ENCODE results near the gene MB. TPM values are rescaled to one million over a fixed set of nuclear protein-coding genes. Genes with fewer than 3 reads are reported as not detected.

MB gene
- total and polyA plus RNA-seq, 9 of the 15 experiments (the other 6 are each of a cell fraction or from before 2014, with no cell fraction given) = not detected

- TF ChIP-seq SIN3A (IDR thresholded peaks at IDR 0.05; ENCODE audit: borderline replicate concordance in 2 of 2, control insufficient read depth in 1 of 2, low read depth in 2 of 2, low read length in 2 of 2) = no peak
- TF ChIP-seq, protein P1, sequence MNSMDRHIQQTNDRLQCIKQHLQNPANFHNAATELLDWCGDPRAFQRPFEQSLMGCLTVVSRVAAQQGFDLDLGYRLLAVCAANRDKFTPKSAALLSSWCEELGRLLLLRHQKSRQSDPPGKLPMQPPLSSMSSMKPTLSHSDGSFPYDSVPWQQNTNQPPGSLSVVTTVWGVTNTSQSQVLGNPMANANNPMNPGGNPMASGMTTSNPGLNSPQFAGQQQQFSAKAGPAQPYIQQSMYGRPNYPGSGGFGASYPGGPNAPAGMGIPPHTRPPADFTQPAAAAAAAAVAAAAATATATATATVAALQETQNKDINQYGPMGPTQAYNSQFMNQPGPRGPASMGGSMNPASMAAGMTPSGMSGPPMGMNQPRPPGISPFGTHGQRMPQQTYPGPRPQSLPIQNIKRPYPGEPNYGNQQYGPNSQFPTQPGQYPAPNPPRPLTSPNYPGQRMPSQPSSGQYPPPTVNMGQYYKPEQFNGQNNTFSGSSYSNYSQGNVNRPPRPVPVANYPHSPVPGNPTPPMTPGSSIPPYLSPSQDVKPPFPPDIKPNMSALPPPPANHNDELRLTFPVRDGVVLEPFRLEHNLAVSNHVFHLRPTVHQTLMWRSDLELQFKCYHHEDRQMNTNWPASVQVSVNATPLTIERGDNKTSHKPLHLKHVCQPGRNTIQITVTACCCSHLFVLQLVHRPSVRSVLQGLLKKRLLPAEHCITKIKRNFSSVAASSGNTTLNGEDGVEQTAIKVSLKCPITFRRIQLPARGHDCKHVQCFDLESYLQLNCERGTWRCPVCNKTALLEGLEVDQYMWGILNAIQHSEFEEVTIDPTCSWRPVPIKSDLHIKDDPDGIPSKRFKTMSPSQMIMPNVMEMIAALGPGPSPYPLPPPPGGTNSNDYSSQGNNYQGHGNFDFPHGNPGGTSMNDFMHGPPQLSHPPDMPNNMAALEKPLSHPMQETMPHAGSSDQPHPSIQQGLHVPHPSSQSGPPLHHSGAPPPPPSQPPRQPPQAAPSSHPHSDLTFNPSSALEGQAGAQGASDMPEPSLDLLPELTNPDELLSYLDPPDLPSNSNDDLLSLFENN (IDR thresholded peaks at IDR 0.05; ENCODE audit: low read depth in 2 of 2, low read length in 2 of 2) = no peak
- TF ChIP-seq ZNF445 (CRISPR knock-in tag; IDR thresholded peaks at IDR 0.05; ENCODE audit: low read depth) = no peak
- TF ChIP-seq ZBTB1 (CRISPR knock-in tag; IDR thresholded peaks at IDR 0.05; ENCODE audit: borderline replicate concordance, low read depth) = no peak
- TF ChIP-seq ZNF239 (CRISPR knock-in tag; IDR thresholded peaks at IDR 0.05) = no peak
- TF ChIP-seq EGR1 (conservative IDR thresholded peaks at IDR 0.05) = peak; percentile 87
- TF ChIP-seq WHSC1 (IDR thresholded peaks at IDR 0.05; ENCODE audit: low read length) = no peak
- TF ChIP-seq LEF1 (IDR thresholded peaks at IDR 0.05) = no peak
- TF ChIP-seq SUPT5H (IDR thresholded peaks at IDR 0.05) = no peak
- TF ChIP-seq SREBF1 (IDR thresholded peaks at IDR 0.05; ENCODE audit: borderline replicate concordance, low read depth, low read length) = no peak
- no peak for TF ChIP-seq RBM34 (IDR thresholded peaks at IDR 0.05; ENCODE audit: borderline replicate concordance, insufficient read depth, low read length)
- TF ChIP-seq ATF3 (IDR thresholded peaks at IDR 0.05) = peak; percentile 66; the same call in 1 of the 2 replicates
- TF ChIP-seq ATF3 (CRISPR knock-in tag; conservative IDR thresholded peaks at IDR 0.05) = no peak
- TF ChIP-seq BRF2 (IDR thresholded peaks at IDR 0.05; ENCODE audit: borderline replicate concordance, insufficient read depth, insufficient read length) = no peak
- no peak for TF ChIP-seq SRF (CRISPR knock-in tag; IDR thresholded peaks at IDR 0.05)
- TF ChIP-seq RBBP5 (IDR thresholded peaks at IDR 0.05; ENCODE audit: borderline replicate concordance, insufficient read depth, low read length, poor library complexity, severe bottlenecking) = no peak
- TF ChIP-seq ZNF121 (CRISPR knock-in tag; conservative IDR thresholded peaks at IDR 0.05) = no peak
- TF ChIP-seq ZNF76 (CRISPR knock-in tag; IDR thresholded peaks at IDR 0.05; ENCODE audit: borderline replicate concordance) = no peak
- no peak for TF ChIP-seq YBX1 (IDR thresholded peaks at IDR 0.05)
- no peak for TF ChIP-seq ZNF23 (CRISPR knock-in tag; IDR thresholded peaks at IDR 0.05)
- TF ChIP-seq DPF2 (IDR thresholded peaks at IDR 0.05) = no peak
- TF ChIP-seq ZNF174 (CRISPR knock-in tag; IDR thresholded peaks at IDR 0.05) = no peak
- no peak for TF ChIP-seq BCL6 (CRISPR knock-in tag; IDR thresholded peaks at IDR 0.05)
- TF ChIP-seq FOSL1 (tag; conservative IDR thresholded peaks at IDR 0.05) = peak; percentile 53; the same call in 1 of the 2 replicates
- TF ChIP-seq ARID1B (IDR thresholded peaks at IDR 0.05) = peak; percentile 26; the same call in 1 of the 2 replicates
Observed at GRCh38 chr22:35561796-35562526, 55.2 kb downstream of the MB start (continued).
